ENCODE measurements around the gene ALDH9A1. TPM values are rescaled to one million over a fixed set of nuclear protein-coding genes. Genes with fewer than 3 reads are reported as not detected.

The ALDH9A1 gene
- total and polyA plus RNA-seq, 2 of the 4 experiments (the other 2 are of a cell fraction) = 43.5 to 43.7 TPM

- Histone ChIP-seq H3K9me1 (ENCODE audit: insufficient read depth, low read length) (peaks cover 15% of the 10 kb centered on the region), H3K79me1 (ENCODE audit: low read depth in 1 of 2, low read length in 2 of 2) (peaks cover 44 to 75% of the 10 kb centered on the region in 2 experiments), H4K5ac (ENCODE audit: low read depth, low read length) (no peak overlapping the region), H2BK15ac (ENCODE audit: low read depth, low read length) (no peak overlapping the region), H2AFZ (replicated peaks; ENCODE audit: low read length, poor library complexity) (no peak overlapping the region), H3K23ac (ENCODE audit: low read depth, low read length) (no peak overlapping the region), H3K27ac (ENCODE audit: insufficient read depth, low read length) (no peak overlapping the region), H3K27me3 (ENCODE audit: control insufficient read depth, insufficient read depth, low read length) (no peaks in the 10 kb centered on the region), H3K36me3 (ENCODE audit: control insufficient read depth, insufficient read depth, low read length) (peaks cover 8% of the 10 kb centered on the region), H3K14ac (replicated peaks; ENCODE audit: low read depth, low read length) (no peak overlapping the region), H2BK120ac (ENCODE audit: low read depth, low read length) (no peak overlapping the region), H3K56ac (ENCODE audit: extremely low read depth, insufficient read depth, low read length) (no peak overlapping the region), H3K4me3 (ENCODE audit: insufficient read depth, low read depth, low read length) (no peak overlapping the region), H4K8ac (ENCODE audit: low read depth in 2 of 2, low read length in 2 of 2) (no peak overlapping the region), H4K20me1 (ENCODE audit: insufficient read depth, low read length) (peaks cover 44% of the 10 kb centered on the region), H3K9me3 (ENCODE audit: control insufficient read depth, insufficient read depth, low read length) (no peaks in the 10 kb centered on the region), H2AK9ac (replicated peaks; ENCODE audit: low read depth, low read length, poor library complexity) (peak overlapping the region; percentile 75), H3K4me1 (ENCODE audit: control insufficient read depth, insufficient read depth, low read length) (0 out of 2 replicates have a peak, but pooled peaks cover 2% of the 10 kb centered on the region), H3K9ac (ENCODE audit: low read depth, low read length) (no peak overlapping the region), H3K4me2 (ENCODE audit: low read depth, low read length) (no peak overlapping the region), H4K91ac (ENCODE audit: insufficient read depth, low read depth, low read length) (no peak overlapping the region), H2AK5ac (ENCODE audit: low read depth, low read length) (no peak overlapping the region), H2BK20ac (ENCODE audit: low read depth, low read length) (no peak overlapping the region), H3K4ac (ENCODE audit: low read depth, low read length) (no peak overlapping the region), H2BK5ac (ENCODE audit: low read depth, low read length, poor library complexity, severe bottlenecking) (no peak overlapping the region), H3K18ac (ENCODE audit: low read depth, low read length) (no peak overlapping the region)
- ATAC-seq (ENCODE audit: low read depth) = no peak
- ChIA-PET CTCF (no interaction called here), POLR2A (ENCODE audit: unreplicated experiment) (no interaction called here)
- no TSS peak for BruUV-seq (replicated peaks)
- TF ChIP-seq MAZ (IDR thresholded peaks at IDR 0.05; ENCODE audit: borderline replicate concordance, low read depth, low read length) (no peak), POLR2A (IDR thresholded peaks at IDR 0.05; ENCODE audit: low read depth, low read length) (no peak), RAD21 (IDR thresholded peaks at IDR 0.05; ENCODE audit: low read length) (no peak), NFE2L2 (IDR thresholded peaks at IDR 0.05; ENCODE audit: low read depth, low read length) (no peak), ELK1 (IDR thresholded peaks at IDR 0.05; ENCODE audit: borderline replicate concordance, low read depth, low read length) (no peak), RFX5 (IDR thresholded peaks at IDR 0.05; ENCODE audit: low read depth, low read length) (no peak), FOS (IDR thresholded peaks at IDR 0.05; ENCODE audit: low read depth, low read length) (no peak), MAFK (IDR thresholded peaks at IDR 0.05; ENCODE audit: low read depth, low read length) (no peak), CHD1 (IDR thresholded peaks at IDR 0.05; ENCODE audit: low read depth, low read length) (no peak), RCOR1 (IDR thresholded peaks at IDR 0.05; ENCODE audit: insufficient replicate concordance, low read length) (no peak), MXI1 (IDR thresholded peaks at IDR 0.05; ENCODE audit: borderline replicate concordance, low read depth, low read length) (no peak), CEBPB (IDR thresholded peaks at IDR 0.05; ENCODE audit: low read depth, low read length) (no peak)
- TF ChIP-seq, protein P1, sequence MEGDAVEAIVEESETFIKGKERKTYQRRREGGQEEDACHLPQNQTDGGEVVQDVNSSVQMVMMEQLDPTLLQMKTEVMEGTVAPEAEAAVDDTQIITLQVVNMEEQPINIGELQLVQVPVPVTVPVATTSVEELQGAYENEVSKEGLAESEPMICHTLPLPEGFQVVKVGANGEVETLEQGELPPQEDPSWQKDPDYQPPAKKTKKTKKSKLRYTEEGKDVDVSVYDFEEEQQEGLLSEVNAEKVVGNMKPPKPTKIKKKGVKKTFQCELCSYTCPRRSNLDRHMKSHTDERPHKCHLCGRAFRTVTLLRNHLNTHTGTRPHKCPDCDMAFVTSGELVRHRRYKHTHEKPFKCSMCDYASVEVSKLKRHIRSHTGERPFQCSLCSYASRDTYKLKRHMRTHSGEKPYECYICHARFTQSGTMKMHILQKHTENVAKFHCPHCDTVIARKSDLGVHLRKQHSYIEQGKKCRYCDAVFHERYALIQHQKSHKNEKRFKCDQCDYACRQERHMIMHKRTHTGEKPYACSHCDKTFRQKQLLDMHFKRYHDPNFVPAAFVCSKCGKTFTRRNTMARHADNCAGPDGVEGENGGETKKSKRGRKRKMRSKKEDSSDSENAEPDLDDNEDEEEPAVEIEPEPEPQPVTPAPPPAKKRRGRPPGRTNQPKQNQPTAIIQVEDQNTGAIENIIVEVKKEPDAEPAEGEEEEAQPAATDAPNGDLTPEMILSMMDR (conservative IDR thresholded peaks at IDR 0.05; ENCODE audit: low read depth, low read length) = no peak
- WGBS, 2 experiments (ENCODE audit: extremely low coverage in 2 of 2, insufficient read length in 1 of 2) = no CpG with 5 or more reads among the region's 8 CpGs
- intact Hi-C loops (cut with micrococcal nuclease) (no loop called here), in situ Hi-C loops (cut with MboI; ENCODE audit: low sequenced_read_pairs) (no loop called here), dilution Hi-C loops (cut with HindIII; ENCODE audit: low sequenced_read_pairs, unreplicated experiment) (no loop called here)
- no peak for DNase-seq
Measured at GRCh38 chr1:165645654-165646366, 52.6 kb downstream of the ALDH9A1 start.
